Esophagus mucosa (tissue), 1 donor: ENCODE results near the gene SEC24C. TPM values are rescaled to one million over a fixed set of nuclear protein-coding genes. Genes with fewer than 3 reads are reported as not detected.
"Not testable (repeated sequence)": the region's sequence is repeated elsewhere in the genome, so short reads cannot be mapped to it uniquely, and the experiment has no call there.

Source experiments
- ATAC-seq: fragments of 200-7000 bp; cut with Tn5 transposase; one replicate; pipeline ENCODE4 v1.9.1; 2020
- total RNA-seq: library from RNA; stranded (reverse); gene quantifications from one replicate; pipeline ENCODE4 v1.2.4, GENCODE V29; 2023
- donor health status: DM: yes; HTN: yes; CAD: no.

The SEC24C gene
- total RNA-seq, 1 donor from 2014 or later = 53.1 TPM

DNA sequence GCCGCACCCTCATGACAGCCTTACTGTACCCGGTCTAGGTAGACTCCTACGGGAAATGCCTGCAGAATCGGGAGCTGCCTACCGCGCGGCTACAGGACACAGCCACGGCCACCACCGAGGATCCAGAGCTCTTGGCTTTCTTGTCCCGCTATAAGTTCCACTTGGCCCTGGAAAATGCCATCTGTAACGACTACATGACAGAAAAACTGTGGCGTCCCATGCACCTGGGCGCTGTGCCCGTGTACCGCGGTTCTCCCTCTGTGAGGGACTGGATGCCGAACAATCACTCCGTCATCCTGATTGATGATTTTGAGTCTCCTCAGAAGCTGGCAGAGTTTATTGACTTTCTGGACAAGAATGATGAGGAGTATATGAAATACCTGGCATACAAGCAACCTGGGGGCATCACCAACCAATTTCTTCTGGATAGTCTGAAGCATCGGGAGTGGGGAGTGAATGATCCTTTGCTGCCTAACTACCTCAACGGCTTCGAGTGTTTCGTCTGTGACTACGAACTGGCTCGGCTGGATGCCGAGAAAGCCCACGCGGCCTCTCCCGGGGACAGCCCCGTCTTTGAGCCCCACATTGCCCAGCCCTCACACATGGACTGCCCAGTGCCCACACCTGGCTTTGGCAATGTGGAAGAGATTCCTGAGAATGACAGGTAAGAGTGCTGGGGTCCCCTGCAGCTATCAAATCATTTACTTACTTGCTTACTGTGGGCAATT lies 29.1 kb downstream of the SEC24C start:
- ATAC-seq = peak; percentile 2

DNA sequence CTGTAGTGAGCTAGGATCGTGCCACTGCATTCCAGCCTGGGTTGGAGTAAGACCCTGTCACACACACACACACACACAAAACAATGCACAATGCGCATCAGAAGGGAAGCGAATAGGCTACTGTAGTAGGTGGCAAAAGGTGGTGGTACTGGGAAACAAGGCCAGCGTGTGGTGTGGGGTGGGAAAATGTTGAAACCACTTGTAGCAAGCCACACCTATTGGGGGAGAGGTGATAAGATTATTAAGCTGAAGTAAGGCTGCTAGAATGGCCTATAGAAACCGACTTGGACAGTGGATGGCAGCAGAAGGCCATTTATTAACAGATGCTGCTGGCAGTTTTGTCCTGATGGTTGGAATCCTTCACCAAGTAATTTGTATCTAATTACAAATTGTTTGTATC lies 30.5 kb downstream of the SEC24C start:
- ATAC-seq = no peak

DNA sequence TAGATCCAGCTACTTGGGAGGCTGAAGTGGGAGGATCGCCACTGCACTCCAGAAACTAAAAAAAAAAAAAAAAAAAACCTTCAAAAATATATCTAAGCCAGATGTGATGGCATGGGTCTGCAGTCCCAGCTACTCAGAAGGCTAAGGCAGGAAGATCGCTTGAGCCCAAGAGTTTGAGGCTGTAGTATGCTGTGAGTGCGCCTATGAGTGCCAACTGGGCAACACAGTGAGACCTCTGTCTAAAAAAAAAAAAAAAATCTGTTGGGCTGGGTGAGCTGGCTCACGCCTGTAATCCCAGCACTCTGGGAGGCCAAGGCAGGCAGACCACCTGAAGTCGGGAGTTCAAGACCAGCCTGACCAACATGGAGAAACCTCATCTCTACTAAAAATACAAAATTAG lies 34.8 kb downstream of the SEC24C start:
- ATAC-seq = no peak

DNA sequence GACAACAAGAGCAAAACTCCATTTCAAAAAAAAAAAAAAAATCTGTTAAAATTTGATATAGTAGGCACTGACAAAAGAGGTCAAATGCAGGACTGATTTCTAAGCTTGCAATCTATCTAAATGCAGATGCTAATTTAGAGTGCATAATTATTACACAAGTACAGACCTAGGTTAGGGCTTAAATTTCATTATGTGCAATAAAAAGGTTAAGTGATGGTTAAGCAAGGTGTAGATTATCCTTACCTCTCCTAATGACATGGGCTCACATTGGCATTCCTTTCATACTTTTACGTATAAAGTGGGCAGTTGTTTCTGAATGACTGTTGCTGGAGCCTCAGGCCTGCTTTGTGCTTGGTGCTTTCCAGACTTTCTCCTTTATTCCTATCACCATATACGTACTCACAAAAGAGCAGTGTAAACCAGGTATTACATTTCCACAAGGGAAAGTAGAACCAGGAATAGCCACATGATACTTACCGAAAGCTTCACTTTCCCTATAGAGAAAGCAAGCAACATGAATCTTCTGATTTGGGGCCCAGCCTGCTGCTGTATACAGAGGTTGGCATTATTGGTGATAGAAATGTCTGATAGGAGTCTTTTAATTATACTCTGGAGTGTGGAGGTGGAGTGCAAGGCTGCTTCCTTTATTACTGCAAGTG lies 35.5 kb downstream of the SEC24C start:
- no peak for ATAC-seq

DNA sequence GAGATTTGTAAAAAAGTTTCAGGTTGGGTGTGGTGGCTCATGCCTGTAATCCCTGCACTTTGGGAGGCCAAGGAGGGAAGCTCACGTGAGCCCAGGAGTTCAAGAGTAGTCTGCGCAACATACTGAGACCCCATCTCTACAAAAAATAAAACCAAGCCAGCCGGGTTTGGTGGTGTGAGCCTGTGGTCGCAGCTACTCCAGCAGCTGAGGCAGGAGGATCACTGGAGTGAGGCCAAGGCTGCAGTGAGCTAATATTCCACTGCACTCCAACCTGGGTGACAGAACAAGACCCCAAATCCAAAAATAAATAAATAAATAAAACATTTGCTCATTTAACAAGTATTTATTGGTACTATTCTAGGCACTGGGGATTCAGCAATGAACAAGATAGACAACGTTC lies 36.1 kb downstream of the SEC24C start:
- no peak for ATAC-seq

DNA sequence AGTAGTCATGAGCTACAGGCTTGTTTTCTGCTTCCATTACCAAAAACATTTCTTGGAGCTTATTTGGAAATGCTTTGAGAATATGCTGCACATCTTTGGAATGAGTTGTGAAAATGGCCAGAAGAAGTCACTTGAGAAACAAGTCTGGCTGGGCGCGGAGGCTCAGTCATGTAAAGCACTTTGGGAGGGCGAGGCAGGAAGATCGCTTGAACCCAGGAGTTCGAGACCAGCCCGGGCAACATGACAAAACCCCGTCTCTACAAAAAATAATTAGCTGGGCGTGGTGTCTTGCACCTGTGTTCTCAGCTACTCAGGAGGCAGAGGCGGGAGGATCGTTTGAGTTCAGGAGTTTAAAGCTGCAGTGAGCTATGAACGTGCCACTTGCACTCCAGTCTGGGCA lies 36.8 kb downstream of the SEC24C start:
- ATAC-seq = no peak

DNA sequence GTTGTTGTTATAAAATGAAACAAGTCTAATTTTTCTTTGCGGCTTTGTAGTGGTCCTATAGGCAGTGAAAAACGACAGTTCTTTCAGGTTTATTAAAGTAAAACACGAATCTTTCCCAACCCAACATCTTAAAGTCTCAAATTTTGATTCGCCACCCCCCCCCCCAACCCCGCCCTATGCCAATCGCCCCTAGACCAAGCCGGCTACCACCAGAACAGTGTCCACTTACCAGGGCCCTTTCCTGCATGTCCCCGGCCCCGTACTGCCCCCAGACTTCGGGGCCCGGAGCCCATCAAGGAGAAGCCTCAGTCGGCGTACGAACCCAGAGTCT lies 37.3 kb downstream of the SEC24C start:
- ATAC-seq = no peak

DNA sequence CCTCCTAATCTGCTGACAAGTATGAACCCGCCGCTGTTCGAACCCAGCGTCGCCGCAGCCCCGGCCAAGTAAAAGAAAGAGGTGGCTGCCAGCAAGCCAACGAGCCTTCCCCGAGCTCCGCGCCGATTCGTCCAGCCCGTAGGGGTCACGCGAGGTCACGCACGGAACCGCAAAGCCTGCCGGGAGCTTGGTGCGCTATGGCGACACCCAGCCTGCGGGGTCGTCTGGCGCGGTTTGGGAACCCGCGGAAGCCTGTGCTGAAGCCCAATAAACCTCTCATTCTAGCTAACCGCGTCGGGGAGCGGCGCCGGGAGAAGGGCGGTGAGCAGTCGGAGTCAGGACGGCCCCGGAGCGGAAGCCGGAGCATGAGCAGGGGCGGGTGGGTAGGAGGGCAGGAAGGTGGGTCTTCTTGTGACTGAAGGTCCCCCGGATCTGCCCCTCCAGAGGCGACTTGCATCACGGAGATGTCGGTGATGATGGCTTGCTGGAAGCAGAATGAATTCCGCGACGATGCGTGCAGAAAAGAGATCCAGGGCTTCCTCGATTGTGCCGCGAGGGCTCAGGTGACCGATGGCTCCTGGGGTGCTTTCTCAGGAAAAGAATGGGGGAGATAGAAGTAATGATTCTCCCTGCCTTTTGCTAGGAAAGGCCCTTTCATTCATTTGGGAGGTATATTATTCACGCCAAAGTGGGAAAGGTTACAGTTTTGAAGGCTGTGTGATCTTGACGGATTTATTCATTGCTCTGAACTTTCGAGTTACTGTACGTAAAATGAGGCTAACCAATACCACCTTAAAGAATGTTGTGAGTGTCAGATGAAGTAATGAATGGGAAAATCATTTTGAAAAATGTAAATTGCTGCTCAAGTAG lies 37.9 kb downstream of the SEC24C start, which contains the start of gene CHCHD1:
Gene CHCHD1 (plus strand): TSS at position 170 of the 870 bp plus-strand sequence. CDS start 28 bp downstream, at position 198.
- peak; percentile 71 for ATAC-seq

DNA sequence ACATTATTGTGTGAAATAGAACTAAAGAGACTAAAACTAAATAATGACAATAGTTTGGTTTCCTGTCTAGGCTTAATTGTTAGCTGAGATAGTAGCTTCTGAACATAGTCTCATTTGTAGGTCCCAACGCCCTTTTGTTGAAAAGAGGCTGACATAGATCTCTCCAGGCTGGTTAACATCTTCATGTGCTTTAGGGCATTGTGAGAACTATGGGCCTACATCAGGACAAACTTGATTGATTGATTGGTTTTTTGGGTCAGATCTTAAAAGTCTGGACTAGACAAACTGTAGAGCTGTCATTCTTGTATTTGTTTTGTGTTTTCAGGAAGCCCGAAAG lies 38.5 kb downstream of the SEC24C start:
- no peak for ATAC-seq

DNA sequence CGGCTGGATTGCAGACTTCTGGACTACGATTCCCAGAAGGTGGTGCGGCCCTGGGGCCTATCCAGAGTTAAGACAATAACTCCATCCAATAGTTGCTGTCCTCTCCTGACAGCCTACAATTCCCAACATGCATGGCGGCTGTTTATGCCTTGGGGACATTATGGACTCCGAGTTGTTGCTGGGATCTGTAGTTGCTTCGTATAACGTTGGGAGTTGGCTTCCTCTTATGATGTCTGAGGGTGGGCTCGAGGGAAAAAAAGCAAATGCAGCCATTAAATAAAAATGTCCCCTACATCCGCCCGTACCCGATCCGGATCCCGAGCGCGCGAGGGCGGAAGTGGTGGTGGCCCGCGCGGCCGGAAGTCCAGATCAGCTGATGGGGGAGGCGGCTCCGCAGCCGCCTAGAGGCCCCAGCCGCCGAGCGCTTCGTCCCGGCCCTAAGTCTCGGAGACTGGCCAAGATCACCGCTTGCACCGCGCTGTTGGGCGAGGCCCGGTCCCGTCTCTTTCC lies 41.1 kb downstream of the SEC24C start, which contains the start of gene ZSWIM8:
Gene ZSWIM8 (plus strand): TSS at position 396 of the 510 bp plus-strand sequence. CDS start 273 bp downstream, outside the sequence.
- peak; percentile 83 for ATAC-seq

DNA sequence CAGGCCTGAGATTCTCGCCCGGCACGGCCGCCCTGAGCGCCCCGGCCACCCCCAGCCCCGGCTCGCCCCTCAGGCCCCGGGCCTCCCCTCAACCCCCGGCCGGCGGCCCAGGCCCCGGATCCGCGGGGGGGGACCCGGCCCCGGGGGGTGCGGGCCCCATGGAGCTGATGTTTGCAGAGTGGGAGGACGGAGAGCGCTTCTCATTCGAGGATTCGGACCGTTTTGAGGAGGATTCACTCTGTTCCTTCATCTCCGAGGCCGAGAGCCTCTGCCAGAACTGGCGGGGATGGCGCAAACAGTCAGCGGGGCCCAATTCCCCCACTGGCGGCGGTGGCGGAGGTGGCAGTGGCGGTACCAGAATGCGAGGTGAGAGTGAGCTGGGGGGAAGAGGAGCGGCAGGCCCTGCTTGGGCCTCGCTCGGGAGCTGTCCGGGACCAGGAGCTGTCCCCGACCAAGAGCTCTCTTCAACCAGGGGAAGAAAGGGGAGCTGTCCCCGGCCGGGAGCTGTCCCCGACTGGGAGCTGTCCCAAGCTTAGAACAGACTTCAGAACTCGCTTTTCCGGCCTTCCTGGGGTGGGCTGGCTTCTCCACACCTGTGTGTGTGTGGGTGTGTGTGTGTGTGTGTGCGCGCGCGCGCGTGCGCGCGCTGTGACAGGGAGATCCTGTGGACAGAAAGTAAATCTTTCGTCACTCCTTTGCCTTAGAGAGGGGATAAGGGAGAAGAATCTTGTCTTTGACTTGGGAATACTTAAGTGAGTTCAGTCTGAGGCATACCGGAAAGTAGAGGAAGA lies 41.7 kb downstream of the SEC24C start:
- ATAC-seq = peak; percentile 64

DNA sequence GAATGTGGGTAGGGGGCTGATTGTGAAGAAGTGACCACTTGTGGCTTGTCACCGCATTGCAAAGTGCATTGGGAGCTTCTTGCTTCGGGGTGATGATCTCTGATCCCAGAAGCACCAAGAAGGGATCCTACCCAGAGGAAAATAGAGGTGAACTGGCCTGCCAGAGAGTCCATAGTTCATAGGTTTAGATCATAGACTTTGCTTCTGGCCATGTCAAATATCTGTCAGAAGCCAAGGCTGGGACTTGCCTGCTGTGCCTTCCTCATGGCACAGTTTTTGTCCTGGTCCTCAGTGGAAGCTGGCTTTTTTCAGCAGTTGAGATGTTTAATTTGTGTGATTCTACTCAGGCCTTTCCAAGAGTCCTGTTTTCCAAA lies 42.3 kb downstream of the SEC24C start:
- no peak for ATAC-seq

DNA sequence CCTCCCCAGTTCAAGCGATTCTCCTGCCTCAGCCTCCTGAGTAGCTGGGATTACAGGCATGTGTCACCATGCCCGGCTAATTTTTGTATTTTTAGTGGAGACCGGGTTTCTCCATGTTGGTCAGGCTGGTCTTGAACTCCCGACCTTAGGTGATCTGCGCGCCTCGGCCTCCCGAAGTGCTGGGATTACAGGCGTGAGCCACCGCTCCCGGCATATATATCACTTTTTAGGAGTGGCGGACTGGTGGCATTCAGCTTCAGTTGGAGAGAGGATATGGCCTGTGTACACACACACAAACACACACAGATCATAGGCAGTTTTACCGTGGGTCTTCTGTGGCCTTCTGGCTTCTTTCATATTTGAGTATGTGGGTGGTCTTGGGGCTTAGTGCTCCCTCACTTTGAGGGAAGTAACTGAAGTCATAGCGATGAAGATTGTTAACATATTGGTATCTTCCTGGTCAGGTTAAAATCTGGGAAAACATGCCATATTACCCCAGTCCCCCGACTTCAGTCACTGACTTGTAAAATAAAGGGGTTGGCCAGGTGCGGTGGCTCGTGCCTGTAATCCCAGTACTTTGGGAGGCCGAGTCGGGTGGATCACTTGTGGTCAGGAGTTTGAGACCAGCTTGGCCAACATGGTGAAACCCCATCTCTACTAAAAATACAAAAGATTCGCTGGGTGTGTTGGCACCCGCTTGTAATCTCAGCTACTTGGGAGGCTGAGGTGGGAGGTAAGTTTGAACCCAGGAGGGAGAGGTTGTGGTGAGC lies 43.0 kb downstream of the SEC24C start:
- ATAC-seq = not testable (repeated sequence)

DNA sequence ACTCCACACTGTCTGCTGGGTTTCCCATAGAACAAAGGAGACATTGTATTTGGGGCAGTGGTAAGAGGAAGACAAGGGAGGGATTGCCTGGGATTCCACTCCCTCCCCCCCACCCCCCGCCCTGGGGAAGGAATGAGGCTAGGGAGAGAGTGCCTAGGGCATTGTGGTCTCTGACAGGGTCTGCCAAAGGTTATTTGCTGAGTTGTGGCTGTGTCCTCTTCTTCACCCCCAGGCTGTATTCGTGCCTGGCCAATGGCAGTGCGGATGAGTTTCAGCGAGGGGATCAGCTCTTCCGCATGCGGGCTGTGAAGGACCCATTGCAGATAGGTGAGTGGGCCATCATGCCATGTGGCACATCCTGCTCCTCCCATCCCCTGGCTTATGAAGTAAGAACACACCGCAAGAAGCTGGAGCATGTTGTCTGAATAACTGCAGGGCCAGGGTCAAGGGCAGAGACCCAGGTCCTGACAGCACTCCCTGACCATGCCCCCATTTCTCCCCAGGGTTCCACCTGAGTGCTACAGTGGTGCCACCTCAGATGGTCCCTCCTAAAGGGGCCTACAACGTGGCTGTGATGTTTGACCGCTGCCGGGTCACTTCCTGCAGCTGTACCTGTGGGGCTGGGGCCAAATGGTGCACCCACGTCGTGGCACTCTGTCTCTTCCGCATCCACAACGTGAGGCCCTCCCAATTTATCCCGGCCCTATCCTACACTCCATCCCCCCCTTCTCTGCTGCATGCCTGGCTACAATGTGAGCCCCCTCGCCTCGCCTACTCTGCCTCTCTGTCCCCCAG lies 44.9 kb downstream of the SEC24C start:
- no peak for ATAC-seq

DNA sequence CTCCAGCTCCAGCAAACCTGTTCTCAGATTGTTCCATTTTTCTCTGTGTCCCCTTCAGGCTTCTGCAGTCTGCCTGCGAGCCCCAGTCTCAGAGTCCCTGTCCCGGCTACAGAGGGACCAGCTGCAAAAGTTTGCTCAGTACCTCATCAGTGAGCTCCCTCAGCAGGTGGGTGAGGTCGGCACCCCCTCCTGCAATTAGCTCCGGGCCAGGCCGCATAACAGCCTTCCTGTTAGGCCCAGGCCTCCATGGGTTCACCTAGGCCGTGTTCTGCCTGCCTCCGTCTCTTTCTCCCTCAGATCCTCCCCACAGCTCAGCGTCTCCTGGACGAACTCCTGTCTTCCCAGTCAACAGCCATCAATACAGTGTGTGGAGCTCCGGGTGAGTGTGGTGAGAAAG lies 45.5 kb downstream of the SEC24C start:
- no peak for ATAC-seq

DNA sequence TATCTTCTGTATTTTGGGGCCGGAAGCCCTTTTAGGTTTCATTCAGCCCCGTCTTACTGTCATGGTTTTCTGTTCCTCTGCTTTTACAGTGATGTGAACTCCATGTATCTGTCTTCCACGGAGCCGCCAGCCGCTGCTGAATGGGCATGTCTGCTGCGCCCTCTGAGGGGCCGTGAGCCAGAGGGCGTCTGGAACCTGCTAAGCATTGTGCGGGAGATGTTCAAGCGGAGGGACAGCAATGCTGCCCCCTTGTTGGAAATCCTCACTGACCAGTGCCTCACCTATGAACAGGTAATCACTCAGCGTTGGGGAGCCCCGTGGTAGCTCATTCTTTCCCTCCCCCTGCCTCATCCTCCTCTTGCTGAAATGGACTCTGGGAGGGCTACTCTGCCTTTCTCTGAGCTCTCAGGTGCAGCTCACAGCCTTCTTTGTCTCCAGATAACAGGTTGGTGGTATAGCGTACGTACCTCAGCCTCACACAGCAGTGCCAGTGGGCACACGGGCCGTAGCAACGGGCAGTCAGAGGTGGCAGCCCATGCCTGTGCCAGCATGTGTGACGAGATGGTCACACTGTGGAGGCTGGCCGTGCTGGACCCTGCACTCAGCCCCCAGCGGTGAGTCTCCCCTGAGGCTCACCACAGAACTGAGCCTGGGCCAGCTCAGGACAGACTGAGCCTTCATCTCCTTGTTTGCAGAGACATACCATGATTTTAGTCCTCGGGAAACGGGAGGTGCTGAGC lies 46.9 kb downstream of the SEC24C start:
- no peak for ATAC-seq

DNA sequence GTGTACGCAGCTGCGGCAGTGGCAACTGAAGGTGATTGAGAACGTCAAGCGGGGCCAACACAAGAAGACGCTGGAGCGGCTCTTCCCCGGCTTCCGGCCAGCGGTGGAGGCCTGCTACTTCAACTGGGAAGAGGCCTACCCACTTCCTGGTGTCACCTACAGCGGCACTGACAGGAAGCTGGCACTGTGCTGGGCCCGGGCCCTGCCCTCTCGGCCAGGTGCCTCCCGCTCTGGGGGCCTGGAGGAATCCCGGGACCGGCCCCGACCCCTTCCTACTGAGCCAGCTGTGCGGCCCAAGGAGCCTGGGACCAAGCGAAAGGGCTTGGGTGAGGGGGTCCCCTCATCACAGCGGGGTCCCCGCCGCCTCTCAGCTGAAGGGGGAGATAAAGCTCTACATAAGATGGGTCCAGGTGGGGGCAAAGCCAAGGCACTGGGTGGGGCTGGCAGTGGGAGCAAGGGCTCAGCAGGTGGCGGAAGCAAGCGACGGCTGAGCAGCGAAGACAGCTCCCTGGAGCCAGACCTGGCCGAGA lies 47.8 kb downstream of the SEC24C start:
- peak; percentile 14 for ATAC-seq

DNA sequence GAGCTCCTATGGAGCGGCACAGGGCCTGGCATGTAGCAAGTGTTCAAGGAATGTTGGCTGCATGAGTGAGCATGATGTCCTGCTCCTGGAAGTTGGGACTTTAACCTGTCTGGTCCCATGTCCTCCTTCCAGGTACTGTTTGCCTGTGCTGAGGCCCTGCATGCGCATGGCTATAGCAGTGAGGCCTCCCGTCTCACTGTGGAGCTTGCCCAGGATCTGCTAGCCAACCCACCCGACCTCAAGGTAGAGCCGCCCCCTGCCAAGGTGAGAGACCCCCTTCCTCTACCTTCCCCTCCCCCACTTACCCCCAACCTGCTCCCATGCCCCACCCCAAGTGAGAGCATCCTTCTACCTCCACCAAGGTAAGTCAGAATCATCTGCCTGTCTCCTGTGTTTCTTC lies 49.3 kb downstream of the SEC24C start:
- ATAC-seq = no peak

DNA sequence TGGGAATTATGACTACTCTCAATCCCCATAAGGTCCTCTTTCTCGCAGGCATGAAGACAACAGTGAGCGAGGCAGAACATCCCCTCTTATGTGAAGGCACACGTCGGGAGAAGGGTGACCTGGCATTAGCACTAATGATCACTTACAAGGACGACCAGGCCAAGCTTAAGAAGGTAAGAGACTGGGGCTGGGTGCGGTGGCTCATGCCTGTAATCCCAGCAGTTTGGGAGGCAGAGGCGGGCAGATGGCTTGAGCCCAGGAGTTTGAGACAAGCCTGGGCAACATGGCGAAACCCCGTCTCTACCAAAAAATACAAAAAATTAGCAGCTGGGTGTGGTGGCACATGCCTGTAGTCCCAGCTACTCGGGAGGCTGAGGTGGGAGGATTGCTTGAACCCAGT lies 51.3 kb downstream of the SEC24C start:
- ATAC-seq = not testable (repeated sequence)

DNA sequence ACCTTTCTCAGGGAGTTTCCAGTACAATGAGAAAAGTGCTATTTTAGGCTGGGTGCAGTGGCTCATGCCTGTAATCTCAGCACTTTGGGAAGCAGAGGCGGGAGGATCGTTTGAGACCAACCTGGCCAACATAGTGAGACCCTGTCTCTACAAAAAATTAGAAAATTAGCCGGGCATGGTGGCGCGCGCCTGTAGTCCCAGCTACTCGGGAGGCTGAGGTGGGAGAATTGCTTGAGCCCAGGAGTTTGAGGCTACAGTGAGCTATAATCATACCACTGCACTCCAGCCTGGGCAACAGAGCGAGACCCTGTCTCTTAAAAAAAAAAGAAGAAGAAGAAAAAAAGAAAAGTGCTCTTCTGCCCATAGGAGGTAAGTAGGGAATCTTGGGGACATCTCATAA lies 51.9 kb downstream of the SEC24C start:
- not testable (repeated sequence) for ATAC-seq
